Activated CD8-positive, alpha-beta memory T cell treated with anti-CD3 and anti-CD28 coated beads, Interleukin-2, amount 10 ng/mL, durations not matched to agents 7 days and 5 days (primary cell): Measurements from ENCODE around the gene SORCS2. TPM values are rescaled to one million over a fixed set of nuclear protein-coding genes. Genes with fewer than 3 reads are reported as not detected.
A peak's percentile ranks its signal among the peaks of the same experiment; 100 is the strongest.

Experiments
- ATAC-seq: fragments of 150-1000 bp; cut with Tn5 transposase; one replicate; pipeline ENCODE4 v1.10.0; 2021; ENCODE audit warnings: moderate library complexity
- CTCF ChIA-PET: fragments of 350-600 bp; sonication (Branson Sonifier 250); formaldehyde crosslinking; loops from one replicate; lab custom pipeline; 2021; ENCODE audit warnings: antibody characterized with exemption; lab: Charles Lee
- DNase-seq: peaks from one replicate; pipeline ENCODE4 v3.0.0-alpha.2; 2020
- H3K27ac Mint-ChIP-seq: one replicate; pipeline ENCODE4 v1.8.0; 2021; ENCODE audit warnings: mild to moderate bottlenecking, mixed read lengths
- H3K27me3 Mint-ChIP-seq: one replicate; pipeline ENCODE4 v1.8.0; 2021; ENCODE audit warnings: mixed read lengths
- H3K36me3 Mint-ChIP-seq: one replicate; pipeline ENCODE4 v1.8.0; 2021; ENCODE audit warnings: mild to moderate bottlenecking, mixed read lengths
- H3K4me1 Mint-ChIP-seq: one replicate; pipeline ENCODE4 v1.8.0; 2021; ENCODE audit warnings: mixed read lengths
- H3K4me3 Mint-ChIP-seq: one replicate; pipeline ENCODE4 v1.8.0; 2021; ENCODE audit warnings: mild to moderate bottlenecking, moderate library complexity, mixed read lengths
- H3K9me3 Mint-ChIP-seq: one replicate; pipeline ENCODE4 v1.8.0; 2022; ENCODE audit warnings: low read depth, mixed read lengths
- total RNA-seq, 2 experiments: library from RNA; stranded (reverse); gene quantifications; one replicate each; pipeline ENCODE4 v1.2.3, GENCODE V29; 2021

Gene SORCS2
- total RNA-seq, 2 experiments from 2014 or later, result 0.05 to 0.06 TPM

GRCh38 chr4:7432531-7433375 is 240.4 kb downstream of the SORCS2 start:
- CTCF ChIA-PET, result no interaction called here
- DNase-seq (no peak), ATAC-seq (no peak)
- Mint-ChIP-seq H3K27ac (no peak overlapping the region), H3K4me1 (no peaks in the 10 kb centered on the region), H3K9me3 (no peaks in the 10 kb centered on the region), H3K27me3 (no peaks in the 10 kb centered on the region), H3K4me3 (no peak overlapping the region), H3K36me3 (no peaks in the 10 kb centered on the region)

- no peak overlapping the region for H3K27ac Mint-ChIP-seq
- no peak overlapping the region for H3K4me3 Mint-ChIP-seq
These were observed 241.2 kb downstream of the SORCS2 start for GRCh38 chr4:7433376-7434140.

GRCh38 chr4:7434141-7434765 is 241.9 kb downstream of the SORCS2 start:
- no peak overlapping the region for H3K4me3 Mint-ChIP-seq
- no peak overlapping the region for H3K27ac Mint-ChIP-seq
- CTCF ChIA-PET, result no interaction called here
- no peaks in the 10 kb centered on the region for H3K36me3 Mint-ChIP-seq
- DNase-seq, result no peak
- H3K9me3 Mint-ChIP-seq, result no peaks in the 10 kb centered on the region
- ATAC-seq, result peak; percentile 20
- H3K27me3 Mint-ChIP-seq, result no peaks in the 10 kb centered on the region
- H3K4me1 Mint-ChIP-seq, result no peaks in the 10 kb centered on the region

More at GRCh38 chr4:7433376-7434140, 241.2 kb downstream of the SORCS2 start:
- no peak for DNase-seq
- Mint-ChIP-seq H3K9me3 (no peaks in the 10 kb centered on the region), H3K27me3 (no peaks in the 10 kb centered on the region), H3K36me3 (no peaks in the 10 kb centered on the region), H3K4me1 (no peaks in the 10 kb centered on the region)
- CTCF ChIA-PET, result no interaction called here
- ATAC-seq, result no peak

GRCh38 chr4:7434766-7435150 is 242.4 kb downstream of the SORCS2 start, which contains the start of gene PSAPL1:
Gene PSAPL1 (minus strand): TSS chr4:7434930. CDS start chr4:7434879, 51 bp downstream.
- ATAC-seq (peak; percentile 36), DNase-seq (no peak)
- no peaks in the 10 kb centered on the region for H3K4me1 Mint-ChIP-seq
- H3K27me3 Mint-ChIP-seq, result no peaks in the 10 kb centered on the region
- no peak within 1 kb of the TSS for H3K27ac Mint-ChIP-seq
- H3K4me3 Mint-ChIP-seq, result no peak within 1 kb of the TSS
- H3K36me3 Mint-ChIP-seq, result no peaks in the 10 kb centered on the region
- H3K9me3 Mint-ChIP-seq, result no peaks in the 10 kb centered on the region
- CTCF ChIA-PET, result no interaction called here

- Mint-ChIP-seq H3K9me3 (no peaks in the 10 kb centered on the region), H3K4me3 (no peak overlapping the region), H3K27ac (no peak overlapping the region), H3K36me3 (no peaks in the 10 kb centered on the region), H3K27me3 (no peaks in the 10 kb centered on the region), H3K4me1 (no peaks in the 10 kb centered on the region)
- no peak for DNase-seq
- CTCF ChIA-PET, result no interaction called here
- ATAC-seq, result no peak
These were observed 243.2 kb downstream of the SORCS2 start for GRCh38 chr4:7435471-7436061.

GRCh38 chr4:7436256-7436655 is 243.9 kb downstream of the SORCS2 start:
- no peak for DNase-seq
- Mint-ChIP-seq H3K27me3 (no peaks in the 10 kb centered on the region), H3K4me3 (no peak overlapping the region), H3K4me1 (no peaks in the 10 kb centered on the region), H3K36me3 (no peaks in the 10 kb centered on the region), H3K9me3 (no peaks in the 10 kb centered on the region), H3K27ac (no peak overlapping the region)
- ATAC-seq, result no peak
- CTCF ChIA-PET, result no interaction called here

- Mint-ChIP-seq H3K27me3 (no peaks in the 10 kb centered on the region), H3K9me3 (no peaks in the 10 kb centered on the region), H3K4me1 (no peaks in the 10 kb centered on the region), H3K36me3 (no peaks in the 10 kb centered on the region), H3K4me3 (no peak overlapping the region), H3K27ac (no peak overlapping the region)
- ATAC-seq (no peak), DNase-seq (no peak)
- CTCF ChIA-PET, result interaction anchor here (1.0 kb wide), 1 partner anchor 18 kb away, joined by 3 read pairs; no protein-coding TSS in a partner anchor
These were observed 247.4 kb downstream of the SORCS2 start for GRCh38 chr4:7439699-7440098.

- CTCF ChIA-PET, result no interaction called here
- DNase-seq, result no peak
These were observed 248.9 kb downstream of the SORCS2 start for GRCh38 chr4:7441201-7441600.

GRCh38 chr4:7442574-7443162 is 250.3 kb downstream of the SORCS2 start:
- Mint-ChIP-seq H3K36me3 (no peaks in the 10 kb centered on the region), H3K4me1 (no peaks in the 10 kb centered on the region), H3K9me3 (no peaks in the 10 kb centered on the region), H3K27ac (no peak overlapping the region), H3K4me3 (no peak overlapping the region), H3K27me3 (no peaks in the 10 kb centered on the region)
- CTCF ChIA-PET, result no interaction called here
- ATAC-seq, result no peak
- DNase-seq, result no peak

More at GRCh38 chr4:7441201-7441600, 248.9 kb downstream of the SORCS2 start:
- Mint-ChIP-seq H3K4me1 (no peaks in the 10 kb centered on the region), H3K27ac (no peak overlapping the region), H3K9me3 (no peaks in the 10 kb centered on the region), H3K36me3 (no peaks in the 10 kb centered on the region), H3K4me3 (no peak overlapping the region), H3K27me3 (no peaks in the 10 kb centered on the region)
- no peak for ATAC-seq

GRCh38 chr4:7444314-7444713 is 252.0 kb downstream of the SORCS2 start:
- ATAC-seq, result no peak
- DNase-seq, result no peak
- CTCF ChIA-PET, result no interaction called here
- Mint-ChIP-seq H3K4me3 (no peak overlapping the region), H3K27me3 (no peaks in the 10 kb centered on the region), H3K9me3 (no peaks in the 10 kb centered on the region), H3K27ac (no peak overlapping the region), H3K4me1 (no peaks in the 10 kb centered on the region), H3K36me3 (no peaks in the 10 kb centered on the region)

- DNase-seq (no peak), ATAC-seq (no peak)
- no peaks in the 10 kb centered on the region for H3K4me1 Mint-ChIP-seq
- H3K27ac Mint-ChIP-seq, result no peak overlapping the region
- H3K27me3 Mint-ChIP-seq, result no peaks in the 10 kb centered on the region
- CTCF ChIA-PET, result no interaction called here
- H3K9me3 Mint-ChIP-seq, result no peaks in the 10 kb centered on the region
- H3K36me3 Mint-ChIP-seq, result no peaks in the 10 kb centered on the region
- no peak overlapping the region for H3K4me3 Mint-ChIP-seq
These were observed 252.4 kb downstream of the SORCS2 start for GRCh38 chr4:7444731-7445130.

GRCh38 chr4:7447236-7447635 is 254.9 kb downstream of the SORCS2 start:
- DNase-seq (no peak), ATAC-seq (no peak)
- Mint-ChIP-seq H3K4me3 (no peak overlapping the region), H3K27me3 (no peaks in the 10 kb centered on the region), H3K27ac (no peak overlapping the region), H3K4me1 (no peaks in the 10 kb centered on the region), H3K36me3 (no peaks in the 10 kb centered on the region), H3K9me3 (no peaks in the 10 kb centered on the region)
- CTCF ChIA-PET, result no interaction called here

- CTCF ChIA-PET, result no interaction called here
- no peak for ATAC-seq
- DNase-seq, result no peak
- H3K4me1 Mint-ChIP-seq, result no peaks in the 10 kb centered on the region
- H3K27ac Mint-ChIP-seq, result no peak overlapping the region
- H3K4me3 Mint-ChIP-seq, result no peak overlapping the region
- H3K27me3 Mint-ChIP-seq, result no peaks in the 10 kb centered on the region
- no peaks in the 10 kb centered on the region for H3K36me3 Mint-ChIP-seq
- no peaks in the 10 kb centered on the region for H3K9me3 Mint-ChIP-seq
These were observed 255.7 kb downstream of the SORCS2 start for GRCh38 chr4:7448036-7448435.
